Measurements from ENCODE around the gene FARS2.

Gene FARS2

GRCh38 chr6:5412663-5413062, 151.3 kb downstream of the FARS2 start:
- no peak for TF ChIP-seq CTCF (IDR thresholded peaks at IDR 0.05)
- Histone ChIP-seq H3K4me3 (no peak overlapping the region), H3K27ac (no peak overlapping the region)
- DNase-seq (ENCODE audit: low spot score) = no peak

- TF ChIP-seq CTCF (IDR thresholded peaks at IDR 0.05) = no peak
Measured at GRCh38 chr6:5416250-5416649, 154.9 kb downstream of the FARS2 start.

GRCh38 chr6:5422321-5422915, 161.1 kb downstream of the FARS2 start:
- no peak overlapping the region for H3K27ac ChIP-seq
- no peak for TF ChIP-seq CTCF (IDR thresholded peaks at IDR 0.05)
- no peak for DNase-seq (ENCODE audit: low spot score)
- no peak overlapping the region for H3K4me3 ChIP-seq

More at GRCh38 chr6:5416250-5416649, 154.9 kb downstream of the FARS2 start:
- Histone ChIP-seq H3K27ac (no peak overlapping the region), H3K4me3 (no peak overlapping the region)
- no peak for DNase-seq (ENCODE audit: low spot score)

- no peak for DNase-seq (ENCODE audit: low spot score)
Measured at GRCh38 chr6:5423251-5423650, 161.9 kb downstream of the FARS2 start.

GRCh38 chr6:5424726-5425125, 163.4 kb downstream of the FARS2 start:
- H3K27ac ChIP-seq = no peak overlapping the region
- TF ChIP-seq CTCF (IDR thresholded peaks at IDR 0.05) = no peak
- DNase-seq (ENCODE audit: low spot score) = no peak
- H3K4me3 ChIP-seq = no peak overlapping the region

More at GRCh38 chr6:5423251-5423650, 161.9 kb downstream of the FARS2 start:
- Histone ChIP-seq H3K27ac (no peak overlapping the region), H3K4me3 (no peak overlapping the region)
- no peak for TF ChIP-seq CTCF (IDR thresholded peaks at IDR 0.05)

- no peak overlapping the region for H3K27ac ChIP-seq
- no peak overlapping the region for H3K4me3 ChIP-seq
- TF ChIP-seq CTCF (IDR thresholded peaks at IDR 0.05) = no peak
- DNase-seq (ENCODE audit: low spot score) = no peak
Measured at GRCh38 chr6:5425267-5425666, 164.0 kb downstream of the FARS2 start.

GRCh38 chr6:5425797-5426196, 164.5 kb downstream of the FARS2 start:
- no peak for TF ChIP-seq CTCF (IDR thresholded peaks at IDR 0.05)
- no peak overlapping the region for H3K4me3 ChIP-seq
- DNase-seq (ENCODE audit: low spot score) = no peak

More at GRCh38 chr6:5425797-5426196, 164.5 kb downstream of the FARS2 start:
- no peak overlapping the region for H3K27ac ChIP-seq

All from coronary artery (tissue), 2 donors.